ENCODE measurements around the gene SEC22A.
A peak's percentile ranks its signal among the peaks of the same experiment; 100 is the strongest.

SEC22A gene, protein sequence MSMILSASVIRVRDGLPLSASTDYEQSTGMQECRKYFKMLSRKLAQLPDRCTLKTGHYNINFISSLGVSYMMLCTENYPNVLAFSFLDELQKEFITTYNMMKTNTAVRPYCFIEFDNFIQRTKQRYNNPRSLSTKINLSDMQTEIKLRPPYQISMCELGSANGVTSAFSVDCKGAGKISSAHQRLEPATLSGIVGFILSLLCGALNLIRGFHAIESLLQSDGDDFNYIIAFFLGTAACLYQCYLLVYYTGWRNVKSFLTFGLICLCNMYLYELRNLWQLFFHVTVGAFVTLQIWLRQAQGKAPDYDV

GRCh38 chr3:123201557-123202427 lies at the start of gene SEC22A:
SEC22A (plus strand) TSS chr3:123201943; CDS start chr3:123209218, 7,275 bp downstream.
- DNase-seq = peak; percentile 97

DNA sequence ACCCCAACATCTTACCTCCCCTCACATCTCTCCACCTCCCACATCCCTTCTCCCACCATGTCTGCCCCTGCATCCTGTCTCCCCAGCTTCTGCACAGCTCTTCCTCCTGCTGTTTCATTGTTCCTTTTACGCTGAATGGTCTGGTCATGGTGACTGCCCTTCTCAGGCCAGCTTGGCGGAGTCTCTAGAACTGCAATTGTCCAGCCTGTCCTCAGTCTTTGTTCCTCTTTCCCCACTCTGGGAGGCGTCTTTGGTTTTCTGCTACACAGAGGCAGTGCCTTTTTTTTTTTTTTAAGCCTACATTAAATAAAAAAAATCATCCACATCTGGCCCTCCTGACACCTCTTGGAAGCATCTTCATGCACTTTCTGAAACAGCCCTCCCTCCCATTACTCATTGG lies 49.1 kb upstream of the SEC22A start:
- no peak for DNase-seq

DNA sequence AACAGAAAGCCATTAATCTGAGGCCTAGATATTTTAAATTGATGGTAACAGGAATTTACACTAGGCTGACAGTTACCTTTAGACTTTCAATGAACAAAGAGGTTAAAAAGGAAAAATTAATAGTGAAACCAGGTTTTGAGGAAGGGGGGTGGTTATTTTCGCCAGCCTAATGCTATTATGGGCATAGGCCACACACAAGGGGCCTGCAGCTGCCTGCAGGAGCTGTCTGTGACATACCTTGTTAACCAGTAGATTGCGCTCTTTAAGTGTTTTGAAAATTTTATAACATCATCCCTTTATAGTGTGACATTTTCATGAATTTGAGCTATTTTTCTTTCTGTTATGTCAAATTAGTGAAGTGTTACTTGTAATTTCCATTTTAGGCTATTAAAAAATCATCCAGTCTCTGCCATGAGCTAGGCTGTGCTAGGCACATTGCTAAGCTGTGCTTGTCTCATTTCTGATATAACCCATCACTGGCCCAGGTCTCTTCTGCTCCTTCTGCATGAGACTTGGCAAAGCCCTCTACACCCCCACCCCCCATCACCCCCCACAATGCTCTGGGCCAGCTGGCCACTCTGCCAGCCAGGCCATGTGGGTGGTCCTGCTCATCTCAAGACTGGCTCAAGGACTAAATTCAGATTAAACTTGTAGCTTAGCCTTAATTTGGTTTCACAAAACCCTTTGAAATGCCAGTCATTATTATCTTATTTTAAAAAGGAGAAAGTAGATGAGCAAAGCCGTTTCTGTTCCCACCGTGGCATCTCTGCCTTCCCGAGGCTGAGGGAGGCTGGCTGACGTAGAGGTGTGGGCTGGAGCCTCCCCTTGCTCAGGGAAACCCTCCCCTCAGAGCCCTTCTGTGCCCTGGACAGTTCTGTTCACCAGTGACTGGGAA lies 48.4 kb upstream of the SEC22A start:
- no peak for DNase-seq

- no peak for DNase-seq
These were observed 47.4 kb upstream of the SEC22A start for GRCh38 chr3:123154020-123154985.

DNA sequence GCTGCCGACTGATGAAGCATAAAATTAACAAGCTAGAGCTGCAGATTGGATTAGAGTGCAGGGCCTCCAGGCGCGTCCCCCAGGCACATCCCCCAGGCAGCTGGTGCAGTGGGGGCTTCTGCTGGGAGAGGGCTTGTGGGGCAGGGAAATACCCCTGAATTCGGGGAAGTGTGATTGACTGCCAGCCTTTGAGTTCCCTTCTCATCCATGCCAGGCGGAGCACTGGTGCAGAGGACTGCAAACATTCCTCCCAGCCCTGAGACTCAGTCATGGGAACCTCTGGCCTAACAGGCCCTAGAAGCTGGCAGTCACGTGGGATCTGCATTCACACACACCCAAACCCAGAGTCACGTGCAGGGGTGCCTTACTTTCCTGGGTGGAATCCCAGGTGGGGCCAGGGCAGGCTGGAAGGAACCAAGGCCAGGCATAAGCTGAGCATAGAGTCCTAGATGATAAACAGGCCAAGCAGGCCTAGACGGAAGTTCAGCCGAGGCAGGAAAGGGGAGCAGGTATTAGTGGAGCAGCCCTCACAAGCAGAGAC lies 46.2 kb upstream of the SEC22A start:
- DNase-seq = no peak

GRCh38 chr3:123156276-123156995 lies 45.3 kb upstream of the SEC22A start:
- DNase-seq = no peak

- DNase-seq = peak; percentile 56
These were observed 44.5 kb upstream of the SEC22A start for GRCh38 chr3:123157209-123157597.

GRCh38 chr3:123157598-123158287 lies 44.0 kb upstream of the SEC22A start:
- peak; percentile 88 for DNase-seq

DNA sequence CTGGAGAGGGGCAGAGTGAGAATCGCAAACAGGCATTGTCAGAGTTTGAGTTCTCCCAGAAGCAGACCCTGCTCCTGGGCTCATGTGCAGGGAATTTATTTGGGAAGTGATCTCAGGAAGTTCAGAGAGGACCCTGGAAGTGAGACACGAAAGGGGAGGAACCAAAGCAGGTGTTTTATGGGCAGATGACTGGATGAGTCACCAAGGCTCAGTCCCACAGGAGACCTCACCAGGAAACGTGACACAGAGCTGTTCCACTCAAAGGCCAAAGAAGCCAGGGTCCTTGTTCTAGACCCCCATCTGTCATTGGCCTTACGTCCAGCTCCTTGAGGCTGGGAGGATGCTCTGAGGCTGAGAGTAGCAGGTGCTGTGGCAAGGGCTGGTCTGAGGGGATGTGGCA lies 43.4 kb upstream of the SEC22A start:
- DNase-seq = no peak

DNA sequence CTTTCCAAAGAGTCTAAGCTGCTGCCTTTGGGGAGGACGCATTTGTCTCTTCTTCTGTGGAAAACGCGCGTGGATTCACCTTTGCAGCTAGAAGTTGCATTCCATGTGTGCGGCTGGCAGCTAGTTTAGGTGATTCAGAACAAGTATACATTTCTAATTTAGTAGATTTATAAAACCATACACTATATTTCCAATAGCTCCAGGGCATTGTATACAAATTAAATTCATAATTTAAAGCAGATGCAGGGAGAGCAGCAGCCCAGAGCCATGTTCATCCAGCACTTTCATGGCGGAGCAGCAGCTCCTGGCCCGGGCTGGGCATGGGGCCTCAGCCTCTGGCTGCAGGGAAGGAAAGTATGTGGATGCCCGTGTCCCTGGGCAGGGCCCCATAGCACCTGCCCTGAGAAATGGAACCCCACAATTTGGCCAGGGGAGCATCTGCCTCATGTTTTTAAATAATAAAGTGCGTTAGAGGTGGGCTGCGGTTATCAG lies 42.8 kb upstream of the SEC22A start:
- no peak for DNase-seq

- DNase-seq = no peak
These were observed 41.7 kb upstream of the SEC22A start for GRCh38 chr3:123159926-123160635.

DNA sequence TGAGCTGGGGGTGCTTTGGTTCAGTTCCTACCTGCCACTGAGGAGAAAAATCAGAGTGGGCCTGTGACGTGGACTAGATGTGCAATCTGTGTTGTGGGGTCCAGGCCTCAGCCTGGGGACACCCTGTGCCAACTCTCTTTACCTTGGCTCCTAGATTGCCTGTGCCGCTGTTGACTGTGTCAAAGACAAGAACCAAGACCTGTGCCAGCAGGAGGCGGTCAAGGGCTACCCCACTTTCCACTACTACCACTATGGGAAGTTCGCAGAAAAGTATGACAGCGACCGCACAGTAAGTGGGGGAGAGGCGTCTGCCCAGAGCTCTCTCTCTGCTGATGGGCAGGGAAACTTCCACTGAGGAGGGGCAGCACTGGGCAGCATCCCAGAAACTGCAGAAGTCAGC lies 40.6 kb upstream of the SEC22A start:
- DNase-seq = no peak

- DNase-seq = no peak
These were observed 38.6 kb upstream of the SEC22A start for GRCh38 chr3:123163141-123163540.

DNA sequence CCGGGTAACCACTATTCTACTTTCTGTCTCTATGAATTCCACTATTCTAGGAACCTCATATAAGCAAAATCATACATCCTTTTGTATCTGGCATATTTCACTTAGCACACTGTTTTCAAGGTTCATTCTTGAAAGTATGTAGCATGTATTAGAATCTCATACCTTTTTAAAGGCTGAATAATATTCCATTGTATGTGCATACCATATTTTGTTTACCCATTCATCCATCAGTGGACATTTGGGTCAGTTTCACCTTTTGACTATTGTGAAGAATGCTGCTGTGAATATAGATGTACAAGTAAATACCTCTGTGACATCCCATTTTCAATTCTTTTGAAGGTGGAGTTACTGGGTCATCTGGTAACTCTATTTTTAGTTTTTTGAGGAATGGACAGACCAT lies 36.6 kb upstream of the SEC22A start:
- no peak for DNase-seq

- no peak for DNase-seq
These were observed 34.1 kb upstream of the SEC22A start for GRCh38 chr3:123167686-123168085.

DNA sequence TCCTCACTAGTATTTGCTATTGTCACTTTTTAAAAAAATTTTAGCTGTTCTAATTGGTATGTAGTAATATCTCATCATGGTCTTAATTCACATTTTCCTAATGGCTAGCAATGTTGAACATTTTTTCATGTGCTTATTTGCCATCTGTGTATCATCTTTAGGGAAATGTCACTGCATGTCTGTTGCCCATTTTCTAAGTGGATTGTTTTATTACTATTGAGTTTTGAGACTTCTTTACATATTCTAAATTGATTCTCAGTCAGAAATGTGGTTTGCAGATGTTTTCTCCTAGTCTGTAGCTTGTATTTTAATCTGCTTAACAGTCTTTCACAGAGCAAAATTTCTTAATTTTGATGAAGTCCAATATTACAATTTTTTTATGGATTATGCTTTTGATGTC lies 33.6 kb upstream of the SEC22A start:
- no peak for DNase-seq

DNA sequence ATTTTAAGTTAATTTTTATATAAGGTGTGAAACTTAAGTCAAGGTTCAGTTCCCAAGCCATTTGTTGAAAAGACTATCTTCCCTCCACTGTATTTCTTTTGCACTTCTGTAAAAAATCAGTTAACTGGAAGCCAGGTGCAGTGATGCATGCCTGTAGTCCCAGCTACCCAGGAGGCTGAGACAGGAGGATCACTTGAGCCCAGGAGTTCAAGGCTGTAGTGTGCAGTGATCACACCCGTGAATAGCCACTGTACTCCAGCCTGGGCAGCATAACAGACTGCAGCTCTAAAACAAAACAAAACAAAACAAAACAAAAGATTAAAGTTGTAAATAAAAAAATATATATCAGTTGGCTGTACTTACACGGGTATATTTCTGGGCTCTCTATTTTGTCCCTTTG lies 33.1 kb upstream of the SEC22A start:
- DNase-seq = no peak

DNA sequence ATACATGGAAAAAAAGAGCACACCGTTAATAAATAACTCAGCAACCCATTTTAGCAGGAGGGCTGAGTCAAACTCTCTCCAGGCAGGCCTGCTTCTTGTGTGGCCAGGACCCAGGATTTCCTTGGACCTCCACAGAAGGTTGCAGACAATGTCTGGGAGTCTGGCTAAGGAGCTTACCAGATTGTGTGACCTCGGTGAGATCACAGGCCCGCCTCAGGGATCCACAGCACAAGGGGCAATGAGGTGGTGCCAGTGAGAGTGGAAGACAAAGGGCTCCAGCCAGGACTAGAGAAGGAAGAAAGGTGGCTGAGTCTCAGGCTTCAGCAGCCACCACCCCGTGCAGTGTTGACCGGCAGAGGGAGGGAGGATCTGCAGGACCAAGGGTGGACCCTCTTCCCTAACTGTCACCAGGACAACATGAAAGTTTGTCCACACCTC lies 32.2 kb upstream of the SEC22A start:
- no peak for DNase-seq

DNA sequence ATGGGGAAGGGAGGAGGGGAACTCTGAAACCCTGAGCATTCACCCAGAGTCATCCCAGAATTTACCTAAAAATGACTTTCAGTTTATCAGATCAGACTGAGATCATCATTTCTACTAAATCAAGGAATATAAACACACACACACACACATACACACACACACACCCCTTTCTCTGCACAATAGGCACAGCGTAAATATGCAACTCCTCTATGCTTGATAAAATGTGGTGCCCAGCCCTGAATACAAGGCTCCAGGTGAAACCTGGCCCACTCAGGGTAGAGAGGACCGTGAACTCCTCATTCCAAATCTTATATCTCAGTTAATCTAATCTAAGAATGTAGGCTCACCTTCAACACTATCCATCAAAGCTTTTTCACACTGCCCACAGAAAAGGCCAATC lies 31.8 kb upstream of the SEC22A start:
- no peak for DNase-seq

Measured in NCI-H1092 treated with DMSO at 0.1 percent for 48 hours (cell line).